GM12891 (cell line): ENCODE results near the gene ARAF.

Experiments used
- PAX5 ChIP-seq: IDR thresholded peaks from 2 replicates; pipeline ENCODE4 v1.6.1; 2011; ENCODE audit warnings: low read length, moderate library complexity, mild to moderate bottlenecking; ENCODE audit not compliant: insufficient read depth, severe bottlenecking
- POLR2A ChIP-seq: IDR thresholded peaks from 2 replicates; pipeline ENCODE4 v1.6.1; 2011; ENCODE audit warnings: low read depth, low read length, control low read depth
- POLR2AphosphoS5 ChIP-seq: IDR thresholded peaks from 2 replicates; pipeline ENCODE4 v1.6.1; 2011; ENCODE audit warnings: low read depth, low read length, control low read depth
- POU2F2 ChIP-seq: IDR thresholded peaks from 2 replicates; pipeline ENCODE4 v1.6.1; 2011; ENCODE audit warnings: low read depth, mild to moderate bottlenecking, control low read depth, low read length, moderate library complexity
- SPI1 ChIP-seq: IDR thresholded peaks from 2 replicates; pipeline ENCODE4 v1.6.1; 2011; ENCODE audit warnings: low read depth, low read length, control low read depth

DNA sequence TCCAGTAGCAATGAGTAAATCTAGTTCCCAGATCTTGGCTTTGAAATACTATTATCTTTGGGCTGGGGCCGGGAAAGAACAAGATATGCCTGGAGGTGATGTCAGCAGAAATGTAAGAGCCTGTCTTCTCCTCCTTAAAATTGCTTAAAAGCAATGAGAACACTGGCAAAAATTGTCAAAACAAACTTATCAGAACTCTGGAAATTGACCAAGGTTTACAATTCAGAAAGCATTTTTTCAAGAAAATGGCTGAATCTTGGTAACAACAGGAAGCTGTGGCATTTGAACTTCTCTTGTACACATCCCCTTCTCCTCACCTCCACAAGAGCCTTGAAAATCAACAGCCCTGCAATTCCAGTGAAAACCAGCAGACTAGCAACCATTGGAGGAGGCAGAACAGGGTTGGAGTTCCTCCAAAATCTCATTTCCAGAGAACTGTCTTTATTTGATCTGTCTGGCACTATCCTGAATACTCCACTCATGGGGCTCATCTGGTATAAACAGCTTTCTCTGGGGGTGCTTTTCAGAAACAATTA, 34.8 kb downstream of the ARAF start:
- TF ChIP-seq POLR2AphosphoS5 (no peak), POLR2A (no peak), POU2F2 (no peak), SPI1 (no peak), PAX5 (no peak)
